Sigmoid colon (tissue), 7 donors: ENCODE data around the gene TNFAIP2. TPM values are rescaled to one million over a fixed set of nuclear protein-coding genes. Genes with fewer than 3 reads are reported as not detected.
"Not testable (repeated sequence)": the region's sequence is repeated elsewhere in the genome, so short reads cannot be mapped to it uniquely, and the experiment has no call there.

Experiments used
- DNase-seq: peaks from one replicate; pipeline ENCODE4 v3.0.0-alpha.2; 2019
- H3K27ac ChIP-seq, 4 donors: fragments of 200-600 bp; sonication (generic); one replicate each; pipeline ENCODE4 v1.5.1; 2016 to 2019; ENCODE audit warnings: mild to moderate bottlenecking in 1 of 4
- H3K27me3 ChIP-seq, 3 donors: fragments of 200-600 bp; sonication (generic); one replicate each; pipeline ENCODE4 v1.5.1; 2019; ENCODE audit warnings: mild to moderate bottlenecking in 1 of 3
- H3K36me3 ChIP-seq, 4 donors: fragments of 200-600 bp; sonication (generic); one replicate each; pipeline ENCODE4 v1.5.1; 2016 to 2019
- H3K4me1 ChIP-seq, 4 donors: fragments of 200-600 bp; sonication (generic); one replicate each; pipeline ENCODE4 v1.5.1; 2017 to 2019
- H3K4me3 ChIP-seq, 4 donors: fragments of 200-600 bp; sonication (generic); one replicate each; pipeline ENCODE4 v1.5.1; 2017 to 2019; ENCODE audit warnings: mild to moderate bottlenecking in 2 of 4, moderate library complexity in 1 of 4
- H3K9me3 ChIP-seq, 4 donors: fragments of 200-600 bp in 3 of 4; sonication (generic) in 3 of 4; one replicate each; pipeline versions ENCODE4 v1.5.1 to v1.6.1; 2013 to 2019
- CTCF ChIP-seq, 4 experiments: fragments of 450-650 bp in 3 of 4; fragments of 200-600 bp in 1 of 4; IDR thresholded peaks; one replicate each; pipeline ENCODE4 v1.5.1; 2016 to 2019; ENCODE audit warnings: antibody characterized with exemption in 4 of 4, mild to moderate bottlenecking in 3 of 4, moderate library complexity in 2 of 4
- EP300 ChIP-seq, 4 donors: sonication (generic); formaldehyde crosslinking; IDR thresholded peaks; one replicate each; pipeline ENCODE4 v1.6.1; 2017; ENCODE audit warnings: antibody characterized with exemption in 4 of 4
- POLR2A ChIP-seq, 2 donors: fragments of 450-650 bp; IDR thresholded peaks; one replicate each; pipeline ENCODE4 v1.6.1; 2016; ENCODE audit warnings: antibody characterized with exemption in 2 of 2, mild to moderate bottlenecking in 2 of 2, moderate library complexity in 2 of 2
- POLR2AphosphoS5 ChIP-seq, 4 donors: sonication (generic); formaldehyde crosslinking; IDR thresholded peaks; one replicate each; pipeline ENCODE4 v1.6.1; 2017; ENCODE audit warnings: antibody characterized with exemption in 4 of 4
- WGBS, 2 donors: extraction: QIAGEN DNeasy Blood & Tissue Kit; methylation state at CpG; one replicate each; pipeline ENCODE4 v1.1.7; 2013; 5-methylcytosine and 5-hydroxymethylcytosine counted together
- intact Hi-C: fragments of 100-400 bp; cut with DNase I; formaldehyde crosslinking; loops from one replicate; pipeline ENCODE4 v1.15.1; 2023
- polyA plus RNA-seq, 3 donors: library from polyadenylated mRNA; stranded (reverse); fragments of 200-250 nt; gene quantifications; one replicate each; pipeline ENCODE4 v1.2.3, GENCODE V29; 2013
- total RNA-seq, 4 donors: library from RNA; depleted of rRNA; stranded (reverse); fragments of >200 nt; gene quantifications; one replicate each; pipeline ENCODE4 v1.1.0, GENCODE V29; 2016
- donor health status: healthy with polysubstance abuse.
- donor health status: Bipolar disorder and iron deficiency.
- donor health status: healthy.

The TNFAIP2 gene
- total and polyA plus RNA-seq, 7 donors = 11.8 to 68.0 (median 33.5) TPM

GRCh38 chr14:103163199-103163598 is 39.9 kb downstream of the TNFAIP2 start:
- H3K4me1 ChIP-seq = no peaks in the 10 kb centered on the region
- H3K9me3 ChIP-seq = no peaks in the 10 kb centered on the region
- TF ChIP-seq EP300 (IDR thresholded peaks at IDR 0.05) (no peak), POLR2A (IDR thresholded peaks at IDR 0.05) (no peak)

DNA sequence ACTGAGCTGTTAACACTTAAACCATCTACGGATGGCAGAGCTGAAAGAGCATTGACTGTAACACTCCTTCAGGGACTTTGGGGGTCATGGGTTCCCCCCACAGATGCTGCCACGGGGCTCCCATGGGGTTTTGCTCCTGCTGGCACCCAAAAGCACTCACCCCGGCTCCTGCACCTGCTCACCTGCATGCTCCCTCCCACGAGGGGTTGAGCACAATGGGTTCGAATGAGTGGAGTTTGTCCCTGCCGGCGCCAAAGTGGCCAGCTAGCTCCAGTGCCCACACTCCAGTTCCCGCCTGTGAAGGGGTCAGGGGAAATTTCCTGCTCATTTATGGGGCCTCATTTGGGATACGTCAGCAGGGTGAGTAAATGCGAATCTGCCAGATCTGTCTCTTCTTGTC is 40.7 kb downstream of the TNFAIP2 start:
- TF ChIP-seq POLR2A (IDR thresholded peaks at IDR 0.05) (no peak), CTCF (IDR thresholded peaks at IDR 0.05) (no peak), EP300 (IDR thresholded peaks at IDR 0.05) (no peak), POLR2AphosphoS5 (IDR thresholded peaks at IDR 0.05) (no peak)
- Histone ChIP-seq H3K9me3 (peaks cover 0 to 7% (median 0%) of the 10 kb centered on the region in 4 donors), H3K27ac (no peak overlapping the region), H3K27me3 (no peaks in the 10 kb centered on the region), H3K4me1 (no peaks in the 10 kb centered on the region), H3K36me3 (no peaks in the 10 kb centered on the region), H3K4me3 (no peak overlapping the region)
- intact Hi-C loops = no loop called here
- WGBS, 2 donors = 67 to 69% methylated on average over 10 of the region's 10 CpGs
- DNase-seq = no peak

More at GRCh38 chr14:103163199-103163598, 39.9 kb downstream of the TNFAIP2 start:
- intact Hi-C loops = no loop called here
- no peaks in the 10 kb centered on the region for H3K36me3 ChIP-seq
- no peaks in the 10 kb centered on the region for H3K27me3 ChIP-seq
- H3K27ac ChIP-seq = no peak overlapping the region
- 70 to 81% methylated on average over 5 of the region's 5 CpGs for WGBS, 2 donors
- no peak overlapping the region for H3K4me3 ChIP-seq
- DNase-seq = no peak

- TF ChIP-seq CTCF (IDR thresholded peaks at IDR 0.05) (no peak), POLR2AphosphoS5 (IDR thresholded peaks at IDR 0.05) (no peak), EP300 (IDR thresholded peaks at IDR 0.05) (no peak), POLR2A (IDR thresholded peaks at IDR 0.05) (no peak)
- Histone ChIP-seq H3K9me3 (peaks cover 0 to 9% (median under 1%) of the 10 kb centered on the region in 4 donors), H3K36me3 (no peaks in the 10 kb centered on the region), H3K4me1 (no peaks in the 10 kb centered on the region), H3K27me3 (peaks cover 0 to 2% (median 0%) of the 10 kb centered on the region in 3 donors), H3K4me3 (no peak overlapping the region), H3K27ac (no peak overlapping the region)
- WGBS, 2 donors = 71% methylated on average over 9 of the region's 9 CpGs
- DNase-seq = no peak
- intact Hi-C loops = no loop called here
Observed at GRCh38 chr14:103164779-103165178, 41.5 kb downstream of the TNFAIP2 start.

DNA sequence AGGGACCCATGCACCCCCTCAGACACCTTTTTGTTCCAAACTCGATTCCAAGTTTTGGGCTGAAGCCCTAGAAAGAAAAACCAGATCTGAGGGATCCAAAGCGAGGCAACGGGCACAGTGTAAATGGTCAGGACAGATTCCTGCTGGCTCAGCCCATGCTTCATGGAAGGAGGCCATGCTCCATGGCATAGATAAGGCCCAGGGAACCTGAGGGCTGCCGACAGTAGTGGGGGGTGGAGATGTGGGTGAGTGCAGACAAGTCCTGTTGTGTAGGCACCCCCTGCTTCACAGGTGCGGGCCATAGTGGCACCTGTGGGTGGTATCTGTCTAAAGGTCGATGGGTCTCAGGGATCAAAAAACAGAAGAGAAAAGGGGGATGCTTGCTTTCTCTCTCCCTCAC is 42.1 kb downstream of the TNFAIP2 start:
- Histone ChIP-seq H3K36me3 (no peaks in the 10 kb centered on the region), H3K27me3 (peaks cover 0 to 4% (median 0%) of the 10 kb centered on the region in 3 donors), H3K9me3 (peaks cover 0 to 9% (median 3%) of the 10 kb centered on the region in 4 donors), H3K27ac (no peak overlapping the region), H3K4me3 (no peak overlapping the region), H3K4me1 (no peaks in the 10 kb centered on the region)
- intact Hi-C loops = no loop called here
- TF ChIP-seq CTCF (IDR thresholded peaks at IDR 0.05) = no peak
- TF ChIP-seq EP300 (IDR thresholded peaks at IDR 0.05) = no peak
- no peak for TF ChIP-seq POLR2AphosphoS5 (IDR thresholded peaks at IDR 0.05)
- TF ChIP-seq POLR2A (IDR thresholded peaks at IDR 0.05) = no peak
- DNase-seq = no peak
- WGBS, 2 donors = 89% methylated on average over 6 of the region's 6 CpGs

DNA sequence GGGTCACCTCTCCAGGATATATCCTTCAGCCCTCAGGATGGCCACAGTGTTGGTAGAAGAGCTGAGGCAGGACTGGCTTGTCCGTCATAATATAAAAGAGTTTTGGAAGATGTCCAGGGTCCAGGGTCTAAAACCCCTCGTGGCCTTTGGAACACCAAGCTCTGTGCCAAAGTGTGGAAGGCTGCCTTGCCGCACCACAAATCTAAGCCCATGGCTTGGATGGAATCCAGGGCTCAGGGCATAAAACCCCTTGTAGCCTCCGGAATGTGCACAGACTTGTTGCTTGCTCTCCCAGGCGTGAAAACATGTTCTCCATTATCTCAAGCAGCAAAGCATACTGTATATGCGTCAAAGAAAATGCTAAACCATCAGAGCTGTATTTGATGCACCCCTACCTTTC is 46.7 kb downstream of the TNFAIP2 start:
- no peak for DNase-seq
- WGBS, 2 donors = 83 to 93% methylated on average over 6 of the region's 6 CpGs

DNA sequence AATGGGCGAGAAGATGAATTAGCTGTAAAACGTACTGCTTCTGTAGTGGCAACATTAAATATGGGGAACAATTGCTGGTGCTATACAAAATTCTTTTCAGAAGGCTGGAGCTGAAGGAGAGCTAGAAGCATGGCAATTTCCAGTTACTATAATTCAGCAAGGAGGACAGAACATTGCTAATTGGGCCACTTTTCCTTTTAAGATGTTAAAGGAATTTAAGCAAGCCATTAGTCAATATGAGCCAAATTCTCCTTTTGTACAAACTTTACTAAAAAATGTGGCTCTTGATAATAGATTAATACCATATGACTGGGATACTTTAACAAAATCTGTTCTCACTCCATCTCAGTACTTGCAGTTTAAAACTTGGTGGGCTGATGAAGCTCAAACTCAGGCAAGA is 47.9 kb downstream of the TNFAIP2 start:
- H3K4me1 ChIP-seq, H3K36me3 ChIP-seq, intact Hi-C loops, DNase-seq, H3K27ac ChIP-seq, H3K4me3 ChIP-seq, H3K27me3 ChIP-seq: not testable (repeated sequence)
- 77 to 85% methylated on average over 2 of the region's 2 CpGs for WGBS, 2 donors
- H3K9me3 ChIP-seq = peaks cover 0 to 13% (median 4%) of the 10 kb centered on the region in 4 donors

More for the DNA sequence above, 46.7 kb downstream of the TNFAIP2 start:
- no peak overlapping the region for H3K27ac ChIP-seq
- peaks cover 0 to 4% (median 0%) of the 10 kb centered on the region in 3 donors for H3K27me3 ChIP-seq
- no peak for TF ChIP-seq CTCF (IDR thresholded peaks at IDR 0.05)
- TF ChIP-seq POLR2AphosphoS5 (IDR thresholded peaks at IDR 0.05) = no peak
- no peak for TF ChIP-seq POLR2A (IDR thresholded peaks at IDR 0.05)
- TF ChIP-seq EP300 (IDR thresholded peaks at IDR 0.05) = no peak
- H3K36me3 ChIP-seq = no peaks in the 10 kb centered on the region
- peaks cover 0 to 9% (median 4%) of the 10 kb centered on the region in 4 donors for H3K9me3 ChIP-seq
- intact Hi-C loops = no loop called here
- H3K4me3 ChIP-seq = no peak overlapping the region
- no peaks in the 10 kb centered on the region for H3K4me1 ChIP-seq
